ENCODE measurements around the gene CLEC2L. TPM values are rescaled to one million over a fixed set of nuclear protein-coding genes. Genes with fewer than 3 reads are reported as not detected.

Gene CLEC2L
- total RNA-seq, 1 experiment from 2014 or later, result not detected

GRCh38 chr7:139572704-139573385 is 49.4 kb downstream of the CLEC2L start:
- Histone ChIP-seq H3K9me3 (ENCODE audit: control insufficient read depth in 1 of 2, insufficient read depth in 1 of 2, low read depth in 1 of 2, low read length in 2 of 2) (no peaks in the 10 kb centered on the region), H3K4me2 (ENCODE audit: low read length) (no peak overlapping the region), H3K9me2 (ENCODE audit: insufficient read depth) (no peaks in the 10 kb centered on the region), H3K4me3 (replicated peaks in 1 of 2; ENCODE audit: low read depth in 1 of 2, low read length in 2 of 2) (no peak overlapping the region), H3K79me2 (ENCODE audit: insufficient read depth, low read length) (no peaks in the 10 kb centered on the region), H3K27me3 (ENCODE audit: insufficient read depth, low read length) (no peaks in the 10 kb centered on the region), H3K4me1 (ENCODE audit: control insufficient read depth in 1 of 2, insufficient read depth in 2 of 2, low read length in 2 of 2) (no peaks in the 10 kb centered on the region), H3K27ac (ENCODE audit: low read depth, low read length) (no peak overlapping the region), H4K20me1 (ENCODE audit: insufficient read depth) (no peaks in the 10 kb centered on the region), H3K36me3 (ENCODE audit: control insufficient read depth in 1 of 2, insufficient read depth in 2 of 2, low read length in 2 of 2) (no peaks in the 10 kb centered on the region; a peak in 1 of 4 replicates), H3K9ac (ENCODE audit: low read length) (no peak overlapping the region), H2AFZ (ENCODE audit: low read depth, low read length, poor library complexity, severe bottlenecking) (no peak overlapping the region)
- BruUV-seq (replicated peaks), result no TSS peak
- intact Hi-C loops (cut with micrococcal nuclease), result no loop called here
- ChIA-PET POLR2A (no interaction called here), CTCF (no interaction called here), RAD21 (ENCODE audit: low non-redundant PET in 1 of 2, low total read pairs in 2 of 2, uncharacterized antibody in 2 of 2, unreplicated experiment in 2 of 2) (no interaction called here)
- ATAC-seq, result no peak
- TF ChIP-seq CEBPB (IDR thresholded peaks at IDR 0.05; ENCODE audit: low read depth) (no peak), ZFX (IDR thresholded peaks at IDR 0.05) (no peak), FOSL1 (IDR thresholded peaks at IDR 0.05; ENCODE audit: low read depth) (no peak), SP1 (IDR thresholded peaks at IDR 0.05; ENCODE audit: low read depth) (no peak)
- TF ChIP-seq, protein P1, sequence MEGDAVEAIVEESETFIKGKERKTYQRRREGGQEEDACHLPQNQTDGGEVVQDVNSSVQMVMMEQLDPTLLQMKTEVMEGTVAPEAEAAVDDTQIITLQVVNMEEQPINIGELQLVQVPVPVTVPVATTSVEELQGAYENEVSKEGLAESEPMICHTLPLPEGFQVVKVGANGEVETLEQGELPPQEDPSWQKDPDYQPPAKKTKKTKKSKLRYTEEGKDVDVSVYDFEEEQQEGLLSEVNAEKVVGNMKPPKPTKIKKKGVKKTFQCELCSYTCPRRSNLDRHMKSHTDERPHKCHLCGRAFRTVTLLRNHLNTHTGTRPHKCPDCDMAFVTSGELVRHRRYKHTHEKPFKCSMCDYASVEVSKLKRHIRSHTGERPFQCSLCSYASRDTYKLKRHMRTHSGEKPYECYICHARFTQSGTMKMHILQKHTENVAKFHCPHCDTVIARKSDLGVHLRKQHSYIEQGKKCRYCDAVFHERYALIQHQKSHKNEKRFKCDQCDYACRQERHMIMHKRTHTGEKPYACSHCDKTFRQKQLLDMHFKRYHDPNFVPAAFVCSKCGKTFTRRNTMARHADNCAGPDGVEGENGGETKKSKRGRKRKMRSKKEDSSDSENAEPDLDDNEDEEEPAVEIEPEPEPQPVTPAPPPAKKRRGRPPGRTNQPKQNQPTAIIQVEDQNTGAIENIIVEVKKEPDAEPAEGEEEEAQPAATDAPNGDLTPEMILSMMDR (IDR thresholded peaks at IDR 0.05 in 2 of 3, conservative IDR thresholded peaks at IDR 0.05 in 1 of 3; ENCODE audit: borderline replicate concordance in 1 of 3, insufficient read depth in 1 of 3, low read depth in 2 of 3, low read length in 2 of 3), result no peak
- DNase-seq (ENCODE audit: low read depth, low spot score), result no peak

DNA sequence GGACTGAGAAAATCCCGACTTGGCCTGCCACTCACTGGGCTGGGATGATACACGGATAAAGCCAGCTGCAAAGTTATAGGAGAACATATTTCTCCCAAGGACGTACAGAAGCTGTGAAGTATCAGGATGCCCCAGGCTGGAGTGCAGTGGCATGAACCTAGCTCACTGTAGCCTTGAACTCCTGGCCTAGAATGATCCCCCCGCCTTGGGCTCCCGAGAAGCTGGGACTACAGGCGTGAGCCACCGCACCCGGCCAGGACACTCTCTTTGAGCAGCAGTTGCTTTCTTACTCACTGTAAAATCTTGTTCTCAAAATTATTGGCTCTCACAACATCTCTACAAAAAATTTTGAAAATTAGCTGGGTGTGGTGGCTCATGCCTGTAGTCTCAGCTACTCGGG is 50.4 kb downstream of the CLEC2L start:
- no peaks in the 10 kb centered on the region for H3K9me3 ChIP-seq (ENCODE audit: control insufficient read depth in 1 of 2, insufficient read depth in 1 of 2, low read depth in 1 of 2, low read length in 2 of 2)
- H3K36me3 ChIP-seq (ENCODE audit: control insufficient read depth in 1 of 2, insufficient read depth in 2 of 2, low read length in 2 of 2), result no peaks in the 10 kb centered on the region; a peak in 1 of 4 replicates
- H3K27me3 ChIP-seq (ENCODE audit: insufficient read depth, low read length), result no peaks in the 10 kb centered on the region
- ChIA-PET RAD21 (ENCODE audit: low non-redundant PET in 1 of 2, low total read pairs in 2 of 2, uncharacterized antibody in 2 of 2, unreplicated experiment in 2 of 2) (no interaction called here), POLR2A (no interaction called here), CTCF (no interaction called here)
- no peaks in the 10 kb centered on the region for H3K79me2 ChIP-seq (ENCODE audit: insufficient read depth, low read length)
- H3K9ac ChIP-seq (ENCODE audit: low read length), result no peak overlapping the region
- intact Hi-C loops (cut with micrococcal nuclease), result no loop called here
- no peak for ATAC-seq
- DNase-seq (ENCODE audit: low read depth, low spot score), result no peak
- no peak overlapping the region for H3K4me2 ChIP-seq (ENCODE audit: low read length)
- H3K4me1 ChIP-seq (ENCODE audit: control insufficient read depth in 1 of 2, insufficient read depth in 2 of 2, low read length in 2 of 2), result no peaks in the 10 kb centered on the region
- no peaks in the 10 kb centered on the region for H4K20me1 ChIP-seq (ENCODE audit: insufficient read depth)
- no peak overlapping the region for H3K4me3 ChIP-seq (replicated peaks in 1 of 2; ENCODE audit: low read depth in 1 of 2, low read length in 2 of 2)
- no peaks in the 10 kb centered on the region for H3K9me2 ChIP-seq (ENCODE audit: insufficient read depth)
- no peak overlapping the region for H3K27ac ChIP-seq (ENCODE audit: low read depth, low read length)
- BruUV-seq (replicated peaks), result no TSS peak
- no peak overlapping the region for H2AFZ ChIP-seq (ENCODE audit: low read depth, low read length, poor library complexity, severe bottlenecking)
- TF ChIP-seq SP1 (IDR thresholded peaks at IDR 0.05; ENCODE audit: low read depth) (no peak), EGR1 (IDR thresholded peaks at IDR 0.05; ENCODE audit: low read depth) (no peak), ELF1 (IDR thresholded peaks at IDR 0.05; ENCODE audit: borderline replicate concordance, low read depth) (no peak), FOSL1 (IDR thresholded peaks at IDR 0.05; ENCODE audit: low read depth) (no peak), YY1 (IDR thresholded peaks at IDR 0.05; ENCODE audit: extremely low read depth, insufficient replicate concordance, low read depth, low read length) (no peak), ZFX (IDR thresholded peaks at IDR 0.05) (no peak), TCF7L2 (IDR thresholded peaks at IDR 0.05; ENCODE audit: borderline replicate concordance, extremely low read depth, insufficient read depth, insufficient read length) (no peak), CBX3 (IDR thresholded peaks at IDR 0.05; ENCODE audit: low read depth) (no peak)
- TF ChIP-seq, protein P2, sequence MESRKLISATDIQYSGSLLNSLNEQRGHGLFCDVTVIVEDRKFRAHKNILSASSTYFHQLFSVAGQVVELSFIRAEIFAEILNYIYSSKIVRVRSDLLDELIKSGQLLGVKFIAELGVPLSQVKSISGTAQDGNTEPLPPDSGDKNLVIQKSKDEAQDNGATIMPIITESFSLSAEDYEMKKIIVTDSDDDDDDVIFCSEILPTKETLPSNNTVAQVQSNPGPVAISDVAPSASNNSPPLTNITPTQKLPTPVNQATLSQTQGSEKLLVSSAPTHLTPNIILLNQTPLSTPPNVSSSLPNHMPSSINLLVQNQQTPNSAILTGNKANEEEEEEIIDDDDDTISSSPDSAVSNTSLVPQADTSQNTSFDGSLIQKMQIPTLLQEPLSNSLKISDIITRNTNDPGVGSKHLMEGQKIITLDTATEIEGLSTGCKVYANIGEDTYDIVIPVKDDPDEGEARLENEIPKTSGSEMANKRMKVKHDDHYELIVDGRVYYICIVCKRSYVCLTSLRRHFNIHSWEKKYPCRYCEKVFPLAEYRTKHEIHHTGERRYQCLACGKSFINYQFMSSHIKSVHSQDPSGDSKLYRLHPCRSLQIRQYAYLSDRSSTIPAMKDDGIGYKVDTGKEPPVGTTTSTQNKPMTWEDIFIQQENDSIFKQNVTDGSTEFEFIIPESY (IDR thresholded peaks at IDR 0.05; ENCODE audit: extremely low read depth, insufficient replicate concordance, low read length), result no peak
- TF ChIP-seq, protein P3, sequence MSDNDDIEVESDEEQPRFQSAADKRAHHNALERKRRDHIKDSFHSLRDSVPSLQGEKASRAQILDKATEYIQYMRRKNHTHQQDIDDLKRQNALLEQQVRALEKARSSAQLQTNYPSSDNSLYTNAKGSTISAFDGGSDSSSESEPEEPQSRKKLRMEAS (IDR thresholded peaks at IDR 0.05), result no peak
- TF ChIP-seq, protein P1 (IDR thresholded peaks at IDR 0.05 in 2 of 3, conservative IDR thresholded peaks at IDR 0.05 in 1 of 3; ENCODE audit: borderline replicate concordance in 1 of 3, insufficient read depth in 1 of 3, low read depth in 2 of 3, low read length in 2 of 3), result no peak

Data from HCT116 (cell line).